ENCODE results near the gene KIAA0753.

KIAA0753 gene

DNA sequence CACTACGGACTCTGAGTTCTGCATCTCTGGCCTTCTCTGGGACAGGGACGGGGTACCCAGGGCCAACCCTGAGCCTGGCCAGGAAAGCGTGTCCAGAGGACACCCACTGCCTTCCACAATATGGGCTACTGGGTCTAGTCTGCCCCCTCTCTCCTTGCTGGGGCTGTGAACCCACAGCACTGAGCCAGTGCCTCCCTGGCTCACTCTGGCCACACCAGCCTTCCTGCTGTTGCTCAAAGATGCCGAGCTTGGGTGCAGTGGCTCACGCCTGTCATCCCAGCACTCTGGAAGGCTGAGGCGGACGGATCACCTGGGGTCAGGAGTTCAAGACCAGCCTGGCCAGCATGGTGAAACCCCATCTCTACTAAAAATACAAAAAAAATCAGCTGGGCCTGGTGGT lies 108.9 kb downstream of the KIAA0753 start:
- no peaks in the 10 kb centered on the region for H3F3A ChIP-seq (ENCODE audit: insufficient read depth)
- H3K4me3 ChIP-seq (ENCODE audit: insufficient read depth, low read length, poor library complexity, severe bottlenecking), result no peak overlapping the region
- H3K4me2 ChIP-seq (ENCODE audit: low read depth, low read length, poor library complexity, severe bottlenecking), result no peak overlapping the region
- TF ChIP-seq EZH2phosphoT487 (conservative IDR thresholded peaks at IDR 0.05; ENCODE audit: low read length), result no peak
- TF ChIP-seq, protein P1, sequence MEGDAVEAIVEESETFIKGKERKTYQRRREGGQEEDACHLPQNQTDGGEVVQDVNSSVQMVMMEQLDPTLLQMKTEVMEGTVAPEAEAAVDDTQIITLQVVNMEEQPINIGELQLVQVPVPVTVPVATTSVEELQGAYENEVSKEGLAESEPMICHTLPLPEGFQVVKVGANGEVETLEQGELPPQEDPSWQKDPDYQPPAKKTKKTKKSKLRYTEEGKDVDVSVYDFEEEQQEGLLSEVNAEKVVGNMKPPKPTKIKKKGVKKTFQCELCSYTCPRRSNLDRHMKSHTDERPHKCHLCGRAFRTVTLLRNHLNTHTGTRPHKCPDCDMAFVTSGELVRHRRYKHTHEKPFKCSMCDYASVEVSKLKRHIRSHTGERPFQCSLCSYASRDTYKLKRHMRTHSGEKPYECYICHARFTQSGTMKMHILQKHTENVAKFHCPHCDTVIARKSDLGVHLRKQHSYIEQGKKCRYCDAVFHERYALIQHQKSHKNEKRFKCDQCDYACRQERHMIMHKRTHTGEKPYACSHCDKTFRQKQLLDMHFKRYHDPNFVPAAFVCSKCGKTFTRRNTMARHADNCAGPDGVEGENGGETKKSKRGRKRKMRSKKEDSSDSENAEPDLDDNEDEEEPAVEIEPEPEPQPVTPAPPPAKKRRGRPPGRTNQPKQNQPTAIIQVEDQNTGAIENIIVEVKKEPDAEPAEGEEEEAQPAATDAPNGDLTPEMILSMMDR (IDR thresholded peaks at IDR 0.05; ENCODE audit: insufficient read depth, low read length, poor library complexity, severe bottlenecking), result no peak
- no peak overlapping the region for H2AFZ ChIP-seq (ENCODE audit: low read depth, low read length, severe bottlenecking)
- no peak overlapping the region for H3K27ac ChIP-seq (ENCODE audit: low read depth, low read length)
- no peaks in the 10 kb centered on the region for H4K20me1 ChIP-seq (ENCODE audit: low read depth, low read length)
- H3K9me2 ChIP-seq (replicated peaks; ENCODE audit: insufficient read depth, low read length), result no peaks in the 10 kb centered on the region
- H3K9me3 ChIP-seq (ENCODE audit: insufficient read depth, low read length), result no peaks in the 10 kb centered on the region
- no peak overlapping the region for H3K9ac ChIP-seq (ENCODE audit: low read length)
- no peaks in the 10 kb centered on the region for H3K36me3 ChIP-seq (ENCODE audit: low read length)
- H3K27me3 ChIP-seq (ENCODE audit: low read length), result no peaks in the 10 kb centered on the region
- no peaks in the 10 kb centered on the region for H3K79me2 ChIP-seq (ENCODE audit: insufficient read depth, low read length)

DNA sequence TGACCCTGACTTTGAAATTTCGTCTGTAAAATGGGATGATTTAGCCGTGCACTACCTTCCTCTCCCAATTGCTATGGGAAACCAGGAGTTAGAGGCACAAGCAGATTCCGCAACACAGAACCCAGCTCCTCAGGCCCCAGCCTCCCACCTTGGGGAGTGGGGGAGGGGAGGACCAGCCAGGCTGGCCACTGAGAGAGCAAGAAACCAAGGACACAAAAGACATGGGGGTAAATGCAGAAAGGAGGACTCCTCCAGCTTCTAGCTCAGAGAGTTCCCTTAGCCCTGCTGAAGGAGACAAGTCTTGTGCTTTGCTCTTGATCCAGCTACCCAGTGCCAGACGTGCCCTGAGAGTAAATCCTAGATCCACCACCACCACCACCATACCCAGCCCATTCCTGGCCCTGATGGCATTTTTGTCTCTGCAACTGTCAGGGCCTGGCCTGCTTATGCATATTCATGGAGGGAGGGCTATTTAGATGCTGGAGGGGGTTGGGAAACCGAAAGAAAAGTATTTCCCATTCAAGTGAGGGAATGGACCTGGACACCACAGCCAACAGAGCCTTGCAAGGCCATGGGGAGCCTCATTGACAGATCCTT lies 110.1 kb downstream of the KIAA0753 start:
- no peaks in the 10 kb centered on the region for H3K79me2 ChIP-seq (ENCODE audit: insufficient read depth, low read length)
- no peak overlapping the region for H3K4me3 ChIP-seq (ENCODE audit: insufficient read depth, low read length, poor library complexity, severe bottlenecking)
- no peaks in the 10 kb centered on the region for H3K9me2 ChIP-seq (replicated peaks; ENCODE audit: insufficient read depth, low read length)
- H3K27me3 ChIP-seq (ENCODE audit: low read length), result no peaks in the 10 kb centered on the region
- no peaks in the 10 kb centered on the region for H3F3A ChIP-seq (ENCODE audit: insufficient read depth)
- H2AFZ ChIP-seq (ENCODE audit: low read depth, low read length, severe bottlenecking), result no peak overlapping the region
- H3K9ac ChIP-seq (ENCODE audit: low read length), result no peak overlapping the region
- no peaks in the 10 kb centered on the region for H3K9me3 ChIP-seq (ENCODE audit: insufficient read depth, low read length)
- no peaks in the 10 kb centered on the region for H3K36me3 ChIP-seq (ENCODE audit: low read length)
- H4K20me1 ChIP-seq (ENCODE audit: low read depth, low read length), result no peaks in the 10 kb centered on the region
- no peak overlapping the region for H3K27ac ChIP-seq (ENCODE audit: low read depth, low read length)
- no peak overlapping the region for H3K4me2 ChIP-seq (ENCODE audit: low read depth, low read length, poor library complexity, severe bottlenecking)
- no peak for TF ChIP-seq EZH2phosphoT487 (conservative IDR thresholded peaks at IDR 0.05; ENCODE audit: low read length)
- TF ChIP-seq, protein P1 (IDR thresholded peaks at IDR 0.05; ENCODE audit: insufficient read depth, low read length, poor library complexity, severe bottlenecking), result no peak

DNA sequence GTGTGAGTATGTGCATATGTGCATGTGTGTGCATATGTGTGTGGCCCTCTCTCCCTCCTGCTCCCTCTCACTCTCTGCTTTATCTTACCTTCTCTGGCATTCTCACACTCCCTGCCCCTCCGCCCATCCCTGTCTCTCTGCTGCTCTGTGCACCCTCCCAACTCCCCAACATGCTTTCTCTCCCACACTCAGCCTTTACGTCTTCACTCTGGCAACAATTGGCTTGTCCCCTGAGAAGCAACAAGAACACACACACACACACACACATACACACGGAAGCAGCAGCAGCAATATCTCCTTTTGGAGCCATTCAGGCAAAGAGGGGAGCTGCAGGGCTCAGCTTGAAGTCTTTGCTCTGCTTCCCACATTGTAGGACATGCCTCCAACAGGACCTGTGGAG lies 112.0 kb downstream of the KIAA0753 start:
- H3K27me3 ChIP-seq (ENCODE audit: low read length), result no peaks in the 10 kb centered on the region
- no peaks in the 10 kb centered on the region for H3F3A ChIP-seq (ENCODE audit: insufficient read depth)
- H2AFZ ChIP-seq (ENCODE audit: low read depth, low read length, severe bottlenecking), result no peak overlapping the region
- H3K4me2 ChIP-seq (ENCODE audit: low read depth, low read length, poor library complexity, severe bottlenecking), result no peak overlapping the region
- no peaks in the 10 kb centered on the region for H4K20me1 ChIP-seq (ENCODE audit: low read depth, low read length)
- no peak overlapping the region for H3K9ac ChIP-seq (ENCODE audit: low read length)
- H3K9me3 ChIP-seq (ENCODE audit: insufficient read depth, low read length), result no peaks in the 10 kb centered on the region
- H3K27ac ChIP-seq (ENCODE audit: low read depth, low read length), result no peak overlapping the region
- no peaks in the 10 kb centered on the region for H3K36me3 ChIP-seq (ENCODE audit: low read length)
- H3K79me2 ChIP-seq (ENCODE audit: insufficient read depth, low read length), result no peaks in the 10 kb centered on the region
- TF ChIP-seq, protein P1 (IDR thresholded peaks at IDR 0.05; ENCODE audit: insufficient read depth, low read length, poor library complexity, severe bottlenecking), result no peak
- TF ChIP-seq EZH2phosphoT487 (conservative IDR thresholded peaks at IDR 0.05; ENCODE audit: low read length), result no peak
- no peaks in the 10 kb centered on the region for H3K9me2 ChIP-seq (replicated peaks; ENCODE audit: insufficient read depth, low read length)
- H3K4me3 ChIP-seq (ENCODE audit: insufficient read depth, low read length, poor library complexity, severe bottlenecking), result no peak overlapping the region
